ENCODE results near the gene SERPINA3. TPM values are rescaled to one million over a fixed set of nuclear protein-coding genes. Genes with fewer than 3 reads are reported as not detected.

SERPINA3 gene
- polyA plus RNA-seq, 1 donor (not counting 4 experiments of a cell fraction or from before 2014, with no cell fraction given): 0.50 TPM

- no peak overlapping the region for H3K4me2 ChIP-seq (ENCODE audit: control insufficient read depth, extremely low read depth, insufficient read depth, low read depth, low read length)
- H3K9ac ChIP-seq (ENCODE audit: control insufficient read depth, extremely low read depth, insufficient read depth, low read length): no peak overlapping the region
- no peaks in the 10 kb centered on the region for H3K27me3 ChIP-seq (ENCODE audit: control insufficient read depth, extremely low read depth, insufficient read depth, low read length)
- no peak overlapping the region for H2AFZ ChIP-seq (ENCODE audit: control insufficient read depth, low read length)
- H3K27ac ChIP-seq (ENCODE audit: control insufficient read depth, insufficient read depth, low read length): no peak overlapping the region
- no peak for DNase-seq (ENCODE audit: low read depth, low spot score)
- FAIRE-seq: no peak
- H3K79me2 ChIP-seq (ENCODE audit: control insufficient read depth, insufficient read depth, low read length): no peaks in the 10 kb centered on the region
- H4K20me1 ChIP-seq (ENCODE audit: control insufficient read depth, extremely low read depth, insufficient read depth, low read length): no peaks in the 10 kb centered on the region
- H3K4me3 ChIP-seq (ENCODE audit: control insufficient read depth in 2 of 3, extremely low read depth in 1 of 3, insufficient read depth in 2 of 3, low read depth in 1 of 3, low read length in 3 of 3): no peak overlapping the region
- H3K9me3 ChIP-seq (ENCODE audit: control insufficient read depth, low read depth, low read length): no peaks in the 10 kb centered on the region
- peaks cover 6% of the 10 kb centered on the region for H3K4me1 ChIP-seq (ENCODE audit: control insufficient read depth, extremely low read depth, insufficient read depth, low read length)
- no peak for TF ChIP-seq CTCF (optimal IDR thresholded peaks at IDR 0.05 in 1 of 3, IDR thresholded peaks at IDR 0.05 in 1 of 3, conservative IDR thresholded peaks at IDR 0.05 in 1 of 3; ENCODE audit: extremely low read depth in 1 of 3, insufficient read depth in 2 of 3, low read length in 3 of 3)
- no peak for TF ChIP-seq EZH2 (IDR thresholded peaks at IDR 0.05; ENCODE audit: low read length)
- dilution Hi-C loops (cut with MboI; ENCODE audit: extremely low pct_ligation_motif_present, low sequenced_read_pairs): no loop called here
- no peaks in the 10 kb centered on the region for H3K36me3 ChIP-seq (ENCODE audit: control insufficient read depth in 2 of 2, extremely low read depth in 1 of 2, insufficient read depth in 2 of 2, low read length in 2 of 2)
- H3K9me1 ChIP-seq (ENCODE audit: control insufficient read depth, extremely low read depth, insufficient read depth, low read length): no peaks in the 10 kb centered on the region
Observed at GRCh38 chr14:94659256-94659655, 47.1 kb downstream of the SERPINA3 start.

- Histone ChIP-seq H3K4me2 (ENCODE audit: control insufficient read depth, extremely low read depth, insufficient read depth, low read depth, low read length) (no peak overlapping the region), H3K4me1 (ENCODE audit: control insufficient read depth, extremely low read depth, insufficient read depth, low read length) (peaks cover 6% of the 10 kb centered on the region), H3K9me1 (ENCODE audit: control insufficient read depth, extremely low read depth, insufficient read depth, low read length) (no peaks in the 10 kb centered on the region), H3K27ac (ENCODE audit: control insufficient read depth, insufficient read depth, low read length) (no peak overlapping the region), H3K36me3 (ENCODE audit: control insufficient read depth in 2 of 2, extremely low read depth in 1 of 2, insufficient read depth in 2 of 2, low read length in 2 of 2) (no peaks in the 10 kb centered on the region), H4K20me1 (ENCODE audit: control insufficient read depth, extremely low read depth, insufficient read depth, low read length) (no peaks in the 10 kb centered on the region), H3K79me2 (ENCODE audit: control insufficient read depth, insufficient read depth, low read length) (no peaks in the 10 kb centered on the region), H2AFZ (ENCODE audit: control insufficient read depth, low read length) (no peak overlapping the region), H3K27me3 (ENCODE audit: control insufficient read depth, extremely low read depth, insufficient read depth, low read length) (no peaks in the 10 kb centered on the region), H3K9me3 (ENCODE audit: control insufficient read depth, low read depth, low read length) (no peaks in the 10 kb centered on the region), H3K4me3 (ENCODE audit: control insufficient read depth in 2 of 3, extremely low read depth in 1 of 3, insufficient read depth in 2 of 3, low read depth in 1 of 3, low read length in 3 of 3) (no peak overlapping the region), H3K9ac (ENCODE audit: control insufficient read depth, extremely low read depth, insufficient read depth, low read length) (no peak overlapping the region)
- TF ChIP-seq CTCF (optimal IDR thresholded peaks at IDR 0.05 in 1 of 3, IDR thresholded peaks at IDR 0.05 in 1 of 3, conservative IDR thresholded peaks at IDR 0.05 in 1 of 3; ENCODE audit: extremely low read depth in 1 of 3, insufficient read depth in 2 of 3, low read length in 3 of 3): no peak
- TF ChIP-seq EZH2 (IDR thresholded peaks at IDR 0.05; ENCODE audit: low read length): no peak
- FAIRE-seq (peak; percentile 56), DNase-seq (ENCODE audit: low read depth, low spot score) (no peak)
- dilution Hi-C loops (cut with MboI; ENCODE audit: extremely low pct_ligation_motif_present, low sequenced_read_pairs): no loop called here
Observed at GRCh38 chr14:94659901-94660300, 47.7 kb downstream of the SERPINA3 start.
